GM18505 (cell line): ENCODE data around the gene STEAP3.

Source experiments
- ATAC-seq: cut with Tn5 transposase; IDR thresholded peaks from one replicate; pipeline ENCODE4 v1.9.1; 2021; ENCODE audit not compliant: unreplicated experiment
- POLR2A ChIP-seq: IDR thresholded peaks from 4 replicates; pipeline ENCODE4 v1.6.1; 2011; ENCODE audit warnings: borderline replicate concordance; ENCODE audit not compliant: insufficient read depth, insufficient read length; ENCODE audit errors: extremely low read depth

The STEAP3 gene

DNA sequence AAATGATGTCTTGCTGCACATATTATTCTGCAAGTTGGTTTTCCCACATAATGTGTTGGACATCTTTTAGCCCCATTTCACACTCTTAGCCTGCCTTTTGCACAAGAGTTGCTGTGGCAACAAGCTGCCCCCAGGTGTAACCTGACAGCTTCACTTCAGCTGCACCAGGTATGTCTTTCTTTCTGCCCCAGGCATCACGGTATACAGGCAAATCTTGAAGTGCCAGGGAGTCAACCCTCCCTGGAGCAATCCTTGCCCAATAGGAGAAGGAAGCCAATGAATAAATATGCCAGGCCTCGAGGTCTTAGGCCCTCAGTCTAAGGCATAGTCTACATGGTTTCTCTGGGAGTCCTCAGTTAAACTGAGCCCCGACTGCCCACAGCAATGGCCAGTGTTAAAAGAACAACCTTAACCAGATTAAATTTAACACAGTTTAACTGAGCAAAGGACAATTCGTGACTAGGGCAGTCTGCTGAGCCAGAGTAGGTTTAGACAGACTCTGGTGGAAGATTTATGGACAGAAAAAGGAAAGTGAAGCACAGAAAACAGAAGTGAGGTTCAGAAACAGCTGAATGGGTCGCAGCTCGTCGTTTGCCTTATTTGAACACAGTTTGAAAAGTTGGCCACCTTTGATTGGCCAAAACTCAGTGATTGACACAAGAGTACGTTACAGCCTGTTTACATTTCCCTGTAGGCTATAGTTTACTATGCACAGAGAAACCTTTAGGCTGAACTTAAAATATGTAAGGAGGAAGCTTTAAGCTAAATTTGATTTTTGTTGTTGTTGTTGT lies 33.1 kb upstream of the STEAP3 start:
- no peak for ATAC-seq
- no peak for TF ChIP-seq POLR2A

DNA sequence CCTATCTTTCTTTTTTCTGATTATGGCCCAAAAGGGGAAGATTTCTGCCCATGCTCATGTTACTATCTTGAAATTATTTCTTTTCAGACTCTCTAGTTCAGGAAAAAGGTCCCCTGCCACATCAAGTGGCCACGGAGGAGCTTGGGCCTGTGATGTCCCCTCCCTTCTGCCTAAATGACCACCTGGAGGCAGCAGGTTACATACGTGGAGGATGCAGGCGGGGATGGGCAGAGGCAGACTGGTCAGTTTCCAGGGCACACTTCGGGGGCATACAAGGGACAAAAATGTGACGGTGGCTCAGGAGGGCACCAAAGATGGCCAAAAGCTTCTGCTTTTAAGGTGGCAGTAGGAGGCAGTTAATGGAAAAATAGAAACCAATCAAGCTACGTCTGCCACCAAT lies 30.7 kb upstream of the STEAP3 start:
- TF ChIP-seq POLR2A, result no peak
- no peak for ATAC-seq

DNA sequence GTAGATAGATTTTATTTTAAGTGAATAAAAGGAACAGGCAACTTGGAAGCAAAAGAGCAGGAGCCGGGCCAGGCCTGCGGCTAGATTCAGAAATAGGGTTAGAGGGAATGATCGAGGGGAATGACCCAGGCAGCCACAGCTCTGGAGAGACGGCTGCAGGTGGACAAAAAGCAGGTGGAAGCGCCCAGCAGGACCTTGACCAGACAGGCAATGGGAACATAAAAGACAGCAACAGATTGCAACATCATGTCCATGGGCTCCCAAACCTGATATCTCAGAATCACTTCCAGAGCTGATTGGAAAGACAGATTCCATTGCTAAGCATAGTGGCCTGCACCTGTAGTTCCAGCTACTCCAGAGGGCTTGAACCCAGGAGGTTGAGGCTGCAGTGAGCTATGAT lies 28.6 kb upstream of the STEAP3 start:
- no peak for TF ChIP-seq POLR2A

DNA sequence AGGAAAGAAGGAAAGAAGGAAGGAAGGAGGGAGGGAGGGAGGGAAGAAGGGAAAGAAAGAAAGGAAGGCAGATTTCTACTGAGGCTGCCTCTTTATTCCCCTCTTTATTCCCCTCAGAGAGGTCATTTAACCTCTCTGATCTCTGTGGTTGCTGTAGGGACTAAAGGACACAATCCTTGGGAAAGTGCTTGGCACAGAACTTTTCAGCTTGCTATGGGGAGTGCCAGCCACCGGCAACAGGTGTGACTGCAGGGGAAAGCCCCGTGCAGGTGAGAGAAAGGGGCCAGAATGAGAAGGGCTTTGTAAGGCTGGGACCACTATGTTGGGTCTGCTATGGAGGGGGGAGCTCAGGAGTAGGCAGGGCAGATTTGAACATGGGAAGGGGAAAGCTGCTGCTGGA lies 27.7 kb upstream of the STEAP3 start:
- ATAC-seq, result no peak
- TF ChIP-seq POLR2A, result no peak

More for the DNA sequence above, 28.6 kb upstream of the STEAP3 start:
- ATAC-seq, result no peak

DNA sequence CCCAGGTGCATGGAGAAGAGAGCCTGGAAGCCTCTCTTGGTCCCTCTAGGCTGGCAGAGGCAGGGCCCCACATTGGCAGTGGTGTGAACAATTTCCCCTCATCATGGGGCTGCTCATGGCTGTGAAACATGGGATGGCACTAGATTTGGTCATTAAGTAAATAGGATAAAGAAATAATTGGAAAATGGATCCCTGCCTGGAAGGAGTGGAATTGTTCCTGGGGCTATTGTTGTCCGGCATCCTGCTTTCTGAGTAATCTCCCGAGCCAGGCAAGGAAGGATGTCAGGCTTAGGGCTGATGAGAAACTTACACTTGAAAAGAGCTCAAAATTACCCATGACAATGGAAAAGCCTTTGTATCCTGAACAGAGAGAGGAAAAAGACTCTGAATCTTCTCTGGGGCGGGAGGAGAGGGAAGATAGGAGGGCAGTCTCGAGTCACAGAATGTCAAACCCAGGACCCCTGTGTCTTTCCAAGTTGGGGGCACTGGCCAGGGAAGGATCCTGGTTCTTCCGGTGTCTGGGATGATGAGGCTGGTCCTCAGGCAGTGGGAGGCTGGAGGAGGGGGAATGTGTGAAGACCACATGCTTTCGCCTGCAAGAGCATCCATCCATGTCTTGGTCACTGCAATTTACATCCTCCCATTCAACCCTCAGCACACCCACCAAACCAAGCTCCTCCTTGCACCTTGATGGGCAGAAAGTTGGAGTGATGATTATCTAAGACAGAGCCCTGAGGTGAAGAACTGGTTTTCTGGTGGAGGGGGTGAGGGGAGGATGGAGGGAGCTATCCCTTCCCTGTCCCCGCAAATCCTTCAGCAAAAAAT lies 27.1 kb upstream of the STEAP3 start:
- no peak for TF ChIP-seq POLR2A
- no peak for ATAC-seq

DNA sequence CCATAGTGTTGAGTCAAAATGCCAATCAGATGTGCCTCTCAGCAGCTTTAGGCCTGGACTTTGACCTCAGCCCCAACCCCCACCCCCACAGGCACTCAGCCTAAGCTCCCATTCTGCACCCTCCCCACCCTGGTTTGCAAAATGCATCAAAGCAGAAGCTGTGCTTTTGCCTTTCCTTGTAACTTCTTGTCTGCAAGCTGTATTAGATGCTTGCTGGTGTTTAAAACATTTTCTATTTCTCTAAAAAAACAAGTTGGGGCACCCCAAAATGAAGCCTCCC lies 26.6 kb upstream of the STEAP3 start:
- no peak for ATAC-seq
- no peak for TF ChIP-seq POLR2A

DNA sequence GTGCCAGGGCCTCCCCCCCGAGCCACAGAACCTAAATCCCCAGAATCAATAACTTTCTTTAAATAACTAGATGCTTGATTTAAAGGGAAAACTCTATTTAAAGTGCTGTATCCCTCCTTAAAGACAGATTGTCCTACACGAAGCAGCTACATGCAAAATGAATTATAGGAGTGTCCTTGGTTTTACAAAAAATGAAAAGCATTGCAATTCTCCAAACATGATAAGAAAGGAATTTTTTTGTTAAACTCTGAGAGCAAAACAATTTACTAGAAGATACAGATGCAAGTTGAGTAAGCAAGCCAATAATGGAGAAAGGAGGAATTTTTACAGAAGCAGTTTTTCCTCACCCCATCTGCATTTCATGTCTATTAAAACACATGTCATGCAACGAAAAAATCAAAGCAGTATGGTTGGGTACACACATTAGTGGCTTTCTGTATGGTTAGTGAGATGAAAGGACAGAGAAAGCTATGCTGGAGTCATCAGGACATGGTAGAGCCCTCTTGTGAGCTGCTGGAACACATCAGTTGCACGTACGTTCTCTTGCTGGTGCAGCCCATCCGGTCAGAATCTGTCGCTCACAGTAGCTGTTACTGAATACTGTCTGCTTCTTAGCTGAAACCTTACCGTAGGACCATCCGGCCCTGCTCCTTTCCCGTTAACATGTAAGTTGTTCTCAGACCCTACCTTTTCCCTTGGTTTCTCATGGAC lies 25.9 kb upstream of the STEAP3 start:
- no peak for TF ChIP-seq POLR2A
- no peak for ATAC-seq

DNA sequence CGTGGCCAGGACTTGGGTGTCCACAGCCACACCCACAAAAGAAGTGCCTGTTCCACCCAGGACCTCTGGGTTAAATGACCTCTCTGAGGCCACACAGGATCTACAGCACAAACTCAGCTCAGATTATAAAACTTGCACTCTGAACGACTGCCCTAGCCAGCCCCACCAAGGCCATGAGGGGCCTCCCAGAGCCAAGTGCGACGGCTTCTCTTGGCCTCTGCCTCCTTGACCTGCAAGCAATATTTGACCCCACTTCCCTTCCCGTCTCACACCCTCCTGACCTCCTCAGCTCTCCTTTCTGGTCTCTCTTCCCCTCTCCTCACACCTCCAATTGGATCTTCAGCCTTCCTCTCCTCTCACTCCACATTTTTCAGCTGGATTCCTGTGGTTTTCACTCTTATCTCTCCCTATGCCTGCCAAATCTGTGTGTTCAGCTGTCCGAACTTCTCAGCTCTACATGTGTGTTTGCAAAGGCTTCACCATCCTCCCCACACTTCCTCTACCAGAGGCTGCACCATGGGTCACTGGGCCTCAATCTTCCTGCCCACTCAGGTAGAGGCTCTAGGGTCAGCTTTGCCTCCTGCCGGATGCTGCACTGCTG lies 25.3 kb upstream of the STEAP3 start:
- no peak for ATAC-seq
- no peak for TF ChIP-seq POLR2A

DNA sequence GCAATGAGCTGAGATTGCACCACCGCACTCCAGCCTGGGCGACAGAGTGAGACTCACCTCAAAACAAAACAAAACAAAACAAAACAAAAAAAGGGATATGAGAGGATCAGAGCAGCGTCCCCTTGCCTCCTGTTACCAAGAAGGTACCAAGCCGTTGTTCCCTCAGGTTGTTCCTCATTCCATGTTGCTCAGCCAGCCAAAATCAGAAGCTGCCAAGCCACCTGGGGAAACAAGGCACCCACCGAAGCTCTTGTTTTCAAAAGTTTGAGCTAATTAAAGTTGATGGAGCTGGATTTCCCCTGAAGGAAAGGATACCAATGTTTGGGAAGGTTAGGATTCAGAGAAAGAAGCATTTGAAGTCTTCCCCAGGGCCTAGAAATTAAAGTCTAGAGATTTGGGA lies 21.8 kb upstream of the STEAP3 start:
- no peak for TF ChIP-seq POLR2A
- no peak for ATAC-seq

DNA sequence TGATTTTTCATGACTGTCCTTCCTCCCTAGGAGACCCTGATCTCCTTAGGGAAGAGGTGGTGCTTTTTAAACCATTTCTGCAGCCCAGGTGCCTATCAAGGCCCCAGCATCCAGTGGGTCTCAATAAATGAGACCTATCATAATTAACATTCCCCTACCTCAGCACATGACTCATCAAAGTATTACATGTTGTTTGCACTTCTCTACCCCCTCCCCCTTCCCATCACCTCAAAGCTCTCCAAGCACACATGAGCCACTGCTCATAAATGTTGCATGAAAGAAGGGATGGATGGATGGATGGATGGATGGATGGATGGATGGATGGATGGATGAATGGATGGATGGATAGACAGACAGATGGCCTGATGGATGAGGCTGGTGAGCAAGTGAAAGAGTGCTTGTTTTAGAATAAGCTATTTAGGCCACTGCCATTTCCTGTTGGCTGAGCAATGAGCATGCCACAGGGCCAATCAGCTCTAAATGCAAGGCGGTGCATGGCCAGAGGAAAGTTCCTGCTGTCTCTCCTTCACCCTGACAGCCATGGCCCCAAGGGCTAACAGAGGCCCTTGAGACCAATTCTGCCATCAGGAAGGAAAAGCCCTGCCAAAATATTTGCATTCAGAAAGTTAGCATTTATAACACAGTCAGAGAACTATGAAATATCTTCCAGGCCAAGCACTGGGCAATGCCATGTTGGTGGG lies 20.9 kb upstream of the STEAP3 start:
- no peak for ATAC-seq
- no peak for TF ChIP-seq POLR2A

DNA sequence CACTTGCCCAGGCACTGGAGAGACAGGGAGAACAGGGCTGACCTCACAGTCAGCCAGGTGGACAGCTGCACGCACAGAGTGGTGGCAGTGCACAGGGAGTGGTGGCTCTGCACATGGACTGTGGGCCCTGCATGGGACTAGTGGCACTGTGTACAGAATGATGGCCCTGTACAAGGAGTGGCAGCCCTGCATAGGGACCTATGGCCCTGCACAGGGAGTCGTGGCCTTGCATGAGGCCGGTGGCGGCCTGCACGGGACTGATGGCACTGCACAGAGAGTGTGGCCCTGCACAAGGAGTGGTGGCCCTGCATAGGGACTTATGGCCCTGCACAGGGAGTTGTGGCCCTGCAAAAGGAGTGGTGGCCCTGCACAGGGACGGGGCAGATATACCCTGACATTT lies 19.1 kb upstream of the STEAP3 start:
- no peak for TF ChIP-seq POLR2A
- ATAC-seq, result no peak

DNA sequence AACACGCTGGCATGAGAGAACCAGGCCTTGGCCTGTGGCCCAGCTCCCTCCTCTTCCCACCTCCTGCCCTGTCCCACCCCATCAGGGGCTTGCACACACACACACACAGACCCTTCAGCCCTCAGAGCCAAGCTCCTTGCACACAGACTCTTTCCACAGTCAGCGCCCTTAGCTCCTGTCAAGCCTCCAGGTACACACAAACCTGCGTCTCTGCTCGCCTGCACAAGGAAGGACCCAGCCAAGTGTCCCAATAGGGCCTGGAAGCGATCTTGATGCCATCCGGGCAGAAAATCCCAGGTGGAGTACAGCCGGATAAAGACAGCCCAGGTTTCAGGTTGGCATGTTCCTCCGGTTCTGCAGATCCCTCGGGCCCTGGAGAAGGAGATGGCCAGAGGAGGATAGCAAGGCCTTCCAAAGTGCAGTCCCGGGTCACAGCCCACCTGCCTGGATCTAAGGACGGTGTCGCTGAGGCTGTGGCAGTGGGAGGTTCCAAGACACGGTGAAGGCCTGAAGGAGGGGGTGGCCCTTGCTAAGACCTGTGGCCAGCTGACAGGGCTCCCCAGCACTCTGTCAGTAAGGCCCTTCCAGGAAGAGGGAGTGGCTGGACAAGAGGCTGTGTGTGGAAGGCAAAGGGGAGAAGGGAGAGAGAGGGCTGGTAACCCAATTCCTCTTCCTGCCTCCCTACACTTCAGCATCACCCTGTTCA lies 18.5 kb upstream of the STEAP3 start:
- no peak for ATAC-seq
- no peak for TF ChIP-seq POLR2A

DNA sequence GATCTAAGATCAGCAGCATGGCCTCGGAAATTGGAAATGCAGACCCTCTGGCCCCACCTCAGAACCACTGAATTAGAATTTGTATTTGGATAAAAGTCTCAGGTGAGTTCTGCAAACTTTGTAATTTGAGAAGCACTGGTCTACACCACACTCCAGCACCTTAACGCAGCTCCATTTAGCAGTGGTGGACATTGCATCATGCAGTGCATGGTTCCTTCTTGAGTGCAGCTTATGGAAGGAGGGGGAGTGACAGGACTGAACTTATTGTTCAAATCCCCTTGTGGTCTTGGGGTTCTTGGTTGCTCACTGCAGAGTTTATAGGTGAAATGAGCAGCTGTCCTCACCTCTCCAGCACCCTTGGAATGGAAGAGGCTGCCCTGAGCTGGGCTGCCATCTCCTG lies 17.4 kb upstream of the STEAP3 start:
- no peak for ATAC-seq
- TF ChIP-seq POLR2A, result no peak

DNA sequence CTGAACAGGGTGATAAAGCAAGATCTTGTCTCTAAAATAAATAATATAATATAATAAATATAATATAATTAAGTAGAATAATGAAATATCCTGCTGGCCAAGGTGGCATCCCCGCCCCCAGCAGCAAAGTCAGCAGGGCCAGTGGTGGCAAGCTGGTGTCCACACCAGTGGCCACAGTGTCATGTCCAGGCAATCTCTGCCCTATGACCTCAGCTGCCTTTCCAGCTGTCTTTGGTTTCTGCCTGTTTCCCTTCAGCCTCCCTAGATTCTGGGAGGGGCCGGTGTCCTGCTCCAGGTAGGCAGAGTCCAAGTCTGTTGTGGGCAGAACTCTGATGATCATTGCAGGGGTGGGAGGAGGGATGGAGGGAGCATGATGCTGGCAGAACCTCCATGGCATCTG lies 16.2 kb upstream of the STEAP3 start:
- TF ChIP-seq POLR2A, result no peak
- no peak for ATAC-seq
